Activated CD4-positive, alpha-beta T cell treated with anti-CD3 and anti-CD28 coated beads for 4 hours (primary cell): ENCODE measurements around the gene ELOVL7.
"Not testable (repeated sequence)": the region's sequence is repeated elsewhere in the genome, so short reads cannot be mapped to it uniquely, and the experiment has no call there.

Source experiments
- DNase-seq, 2 donors: peaks; one replicate each; pipeline ENCODE4 v3.0.0-alpha.2; 2020

The ELOVL7 gene

GRCh38 chr5:60829490-60830266 is 14.4 kb downstream of the ELOVL7 start:
- DNase-seq = no peak

- DNase-seq = no peak
These were observed 16.9 kb downstream of the ELOVL7 start for GRCh38 chr5:60827201-60827600.

- DNase-seq = no peak
These were observed 17.4 kb downstream of the ELOVL7 start for GRCh38 chr5:60826653-60827052.

GRCh38 chr5:60823574-60823973 is 20.5 kb downstream of the ELOVL7 start:
- no peak for DNase-seq

GRCh38 chr5:60822285-60822556 is 21.8 kb downstream of the ELOVL7 start:
- no peak for DNase-seq

- DNase-seq = no peak
These were observed 22.4 kb downstream of the ELOVL7 start for GRCh38 chr5:60821488-60822284.

- no peak for DNase-seq
These were observed 23.2 kb downstream of the ELOVL7 start for GRCh38 chr5:60820593-60821487.

- not testable (repeated sequence) for DNase-seq
These were observed 27.9 kb downstream of the ELOVL7 start for GRCh38 chr5:60816138-60816537.

GRCh38 chr5:60814498-60814897 is 29.6 kb downstream of the ELOVL7 start:
- DNase-seq = no peak

- DNase-seq = no peak
These were observed 31.6 kb downstream of the ELOVL7 start for GRCh38 chr5:60812426-60812825.

- no peak for DNase-seq
These were observed 33.0 kb downstream of the ELOVL7 start for GRCh38 chr5:60811105-60811504.

GRCh38 chr5:60810438-60811085 is 33.5 kb downstream of the ELOVL7 start:
- no peak for DNase-seq

GRCh38 chr5:60809891-60810425 is 34.1 kb downstream of the ELOVL7 start:
- DNase-seq = no peak

GRCh38 chr5:60806591-60807243 is 37.4 kb downstream of the ELOVL7 start:
- no peak for DNase-seq

GRCh38 chr5:60805463-60805862 is 38.6 kb downstream of the ELOVL7 start:
- no peak for DNase-seq

GRCh38 chr5:60803712-60804111 is 40.4 kb downstream of the ELOVL7 start:
- DNase-seq = no peak

GRCh38 chr5:60802986-60803385 is 41.1 kb downstream of the ELOVL7 start:
- no peak for DNase-seq

- no peak for DNase-seq
These were observed 41.8 kb downstream of the ELOVL7 start for GRCh38 chr5:60802226-60802625.

GRCh38 chr5:60797482-60798153 is 46.5 kb downstream of the ELOVL7 start:
- no peak for DNase-seq

GRCh38 chr5:60795424-60795950 is 48.6 kb downstream of the ELOVL7 start:
- DNase-seq = not testable (repeated sequence)

- DNase-seq = no peak
These were observed 49.4 kb downstream of the ELOVL7 start for GRCh38 chr5:60794691-60795090.
